Smooth muscle cell (in vitro differentiated cells): ENCODE results near the gene SRM. TPM values are rescaled to one million over a fixed set of nuclear protein-coding genes. Genes with fewer than 3 reads are reported as not detected.

ENCODE experiments used
- DNase-seq: peaks from one replicate; lab custom pipeline; 2025; ENCODE audit not compliant: unreplicated experiment; lab: John Stamatoyannopoulos, UW
- H2AFZ ChIP-seq: fragments of 200-600 bp; sonication (generic); 2 replicates; pipeline ENCODE4 v1.6.0; 2016; ENCODE audit warnings: antibody characterized with exemption, low read depth, mild to moderate bottlenecking
- H3F3A ChIP-seq: fragments of 200-600 bp; sonication (generic); 2 replicates; pipeline ENCODE4 v1.6.0; 2017; ENCODE audit warnings: antibody characterized with exemption, low read depth
- H3K27ac ChIP-seq: fragments of 200-600 bp; sonication (generic); 2 replicates; pipeline ENCODE4 v1.5.1; 2016; ENCODE audit warnings: low read depth, mild to moderate bottlenecking
- H3K27me3 ChIP-seq: fragments of 200-600 bp; sonication (generic); 2 replicates; pipeline ENCODE4 v1.6.1; 2016; ENCODE audit warnings: low read depth, mild to moderate bottlenecking
- H3K36me3 ChIP-seq: fragments of 200-600 bp; sonication (generic); 2 replicates; pipeline ENCODE4 v1.5.1; 2016; ENCODE audit warnings: low read depth
- H3K4me1 ChIP-seq: fragments of 200-600 bp; sonication (generic); 2 replicates; pipeline ENCODE4 v1.5.1; 2016; ENCODE audit warnings: low read depth
- H3K4me2 ChIP-seq: fragments of 200-600 bp; sonication (generic); 2 replicates; pipeline ENCODE4 v1.6.0; 2016; ENCODE audit warnings: mild to moderate bottlenecking
- H3K4me3 ChIP-seq: fragments of 200-600 bp; sonication (generic); 2 replicates; pipeline ENCODE4 v1.5.1; 2016; ENCODE audit warnings: mild to moderate bottlenecking
- H3K79me2 ChIP-seq: fragments of 200-600 bp; sonication (generic); 2 replicates; pipeline ENCODE4 v1.6.0; 2016; ENCODE audit warnings: low read depth, mild to moderate bottlenecking
- H3K9ac ChIP-seq: fragments of 200-600 bp; sonication (generic); 2 replicates; pipeline ENCODE4 v1.6.0; 2016; ENCODE audit warnings: low read depth
- H3K9me3 ChIP-seq: fragments of 200-600 bp; sonication (generic); replicated peaks from 2 replicates; pipeline ENCODE4 v1.5.1; 2016; ENCODE audit warnings: low read depth
- H4K20me1 ChIP-seq: fragments of 200-600 bp; sonication (generic); 2 replicates; pipeline ENCODE4 v1.6.0; 2016; ENCODE audit warnings: low read depth
- WGBS: methylation state at CpG from one replicate; pipeline ENCODE4 v1.1.7; 2016; ENCODE audit warnings: low lambda C conversion rate; 5-methylcytosine and 5-hydroxymethylcytosine counted together
- polyA plus RNA-seq: library from polyadenylated mRNA; unstranded; fragments of >200 nt; fragmentation: Nextera tagmentation; extraction: Ambion mirVana; gene quantifications from 2 replicates; pipeline ENCODE4 v1.2.1, GENCODE V29; 2016
- total RNA-seq: library from RNA; depleted of rRNA; stranded (reverse); fragments of >200 nt; gene quantifications from 2 replicates; pipeline ENCODE4 v1.2.3, GENCODE V29; 2014
- TF ChIP-seq, protein P1 (sequence below): fragments of 200-600 bp; sonication (generic); IDR thresholded peaks from 2 replicates; pipeline ENCODE4 v1.5.1; 2017; ENCODE audit warnings: borderline replicate concordance, mild to moderate bottlenecking, antibody characterized with exemption; ENCODE audit not compliant: insufficient read depth, poor library complexity, severe bottlenecking

SRM gene
- total and polyA plus RNA-seq, 2 experiments from 2014 or later, result 43.9 to 355 TPM

DNA sequence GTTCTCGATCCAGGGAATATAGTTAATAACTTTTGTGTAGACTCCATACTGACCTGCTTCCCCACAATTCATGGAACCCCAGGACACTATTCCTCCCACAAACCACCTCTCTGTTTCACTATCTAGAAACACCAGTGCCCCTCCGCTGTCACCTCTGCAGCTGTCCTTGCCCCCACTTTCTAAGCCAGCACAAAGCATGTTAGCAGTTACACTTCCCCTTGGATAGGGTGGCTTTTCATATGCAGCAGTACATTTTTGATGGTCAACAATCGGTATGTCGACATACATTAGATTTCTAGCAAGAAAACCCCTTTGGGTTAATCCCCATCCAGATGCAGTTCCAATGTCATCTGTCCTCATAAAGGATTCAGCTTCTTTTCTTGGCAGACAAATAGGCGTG, 32.9 kb downstream of the SRM start:
- H3K36me3 ChIP-seq, result peaks cover 26% of the 10 kb centered on the region
- H3K4me1 ChIP-seq, result no peaks in the 10 kb centered on the region
- H3K27me3 ChIP-seq, result no peaks in the 10 kb centered on the region
- peaks cover 57% of the 10 kb centered on the region for H4K20me1 ChIP-seq
- H3K4me3 ChIP-seq, result no peak overlapping the region
- H3F3A ChIP-seq, result peaks cover 5% of the 10 kb centered on the region
- DNase-seq, result no peak
- 99% methylated on average over 5 of the region's 5 CpGs for WGBS
- H3K4me2 ChIP-seq, result no peak overlapping the region
- TF ChIP-seq, protein P1, sequence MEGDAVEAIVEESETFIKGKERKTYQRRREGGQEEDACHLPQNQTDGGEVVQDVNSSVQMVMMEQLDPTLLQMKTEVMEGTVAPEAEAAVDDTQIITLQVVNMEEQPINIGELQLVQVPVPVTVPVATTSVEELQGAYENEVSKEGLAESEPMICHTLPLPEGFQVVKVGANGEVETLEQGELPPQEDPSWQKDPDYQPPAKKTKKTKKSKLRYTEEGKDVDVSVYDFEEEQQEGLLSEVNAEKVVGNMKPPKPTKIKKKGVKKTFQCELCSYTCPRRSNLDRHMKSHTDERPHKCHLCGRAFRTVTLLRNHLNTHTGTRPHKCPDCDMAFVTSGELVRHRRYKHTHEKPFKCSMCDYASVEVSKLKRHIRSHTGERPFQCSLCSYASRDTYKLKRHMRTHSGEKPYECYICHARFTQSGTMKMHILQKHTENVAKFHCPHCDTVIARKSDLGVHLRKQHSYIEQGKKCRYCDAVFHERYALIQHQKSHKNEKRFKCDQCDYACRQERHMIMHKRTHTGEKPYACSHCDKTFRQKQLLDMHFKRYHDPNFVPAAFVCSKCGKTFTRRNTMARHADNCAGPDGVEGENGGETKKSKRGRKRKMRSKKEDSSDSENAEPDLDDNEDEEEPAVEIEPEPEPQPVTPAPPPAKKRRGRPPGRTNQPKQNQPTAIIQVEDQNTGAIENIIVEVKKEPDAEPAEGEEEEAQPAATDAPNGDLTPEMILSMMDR, result no peak
- H3K9ac ChIP-seq, result no peak overlapping the region
- H2AFZ ChIP-seq, result no peak overlapping the region
- no peaks in the 10 kb centered on the region for H3K9me3 ChIP-seq
- peaks cover 2% of the 10 kb centered on the region for H3K79me2 ChIP-seq
- no peak overlapping the region for H3K27ac ChIP-seq

DNA sequence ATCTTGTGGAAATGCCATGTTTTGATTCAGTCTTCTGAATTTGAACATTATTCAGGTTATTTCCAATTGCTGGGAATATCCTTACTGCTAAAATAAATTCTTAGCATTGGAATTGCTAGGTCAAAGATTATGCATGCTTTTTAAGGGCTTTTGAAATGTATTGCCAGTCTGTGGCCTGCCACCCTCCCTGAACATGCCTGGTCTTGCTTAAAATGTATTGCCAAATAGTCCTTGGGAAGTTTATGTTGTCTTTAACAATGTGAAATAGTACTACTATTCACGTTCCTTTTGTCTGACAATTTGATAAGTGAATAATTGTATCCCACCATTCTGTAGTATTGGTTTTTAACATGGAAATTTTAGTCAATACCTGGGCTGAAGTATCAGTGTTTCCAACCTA, 33.8 kb downstream of the SRM start:
- TF ChIP-seq, protein P1, result no peak
- peak overlapping the region; percentile 42 for H3K27ac ChIP-seq
- no peak overlapping the region for H3K4me3 ChIP-seq
- no peak for DNase-seq
- H3K79me2 ChIP-seq, result peaks cover 10% of the 10 kb centered on the region
- peaks cover 35% of the 10 kb centered on the region for H3K36me3 ChIP-seq
- H3F3A ChIP-seq, result peaks cover 13% of the 10 kb centered on the region
- no peak overlapping the region for H2AFZ ChIP-seq
- no peaks in the 10 kb centered on the region for H3K9me3 ChIP-seq
- H3K4me2 ChIP-seq, result no peak overlapping the region
- H3K4me1 ChIP-seq, result no peaks in the 10 kb centered on the region
- no peaks in the 10 kb centered on the region for H3K27me3 ChIP-seq
- H3K9ac ChIP-seq, result no peak overlapping the region
- peaks cover 66% of the 10 kb centered on the region for H4K20me1 ChIP-seq
- 100% methylated on average over 1 of the region's 1 CpG for WGBS

DNA sequence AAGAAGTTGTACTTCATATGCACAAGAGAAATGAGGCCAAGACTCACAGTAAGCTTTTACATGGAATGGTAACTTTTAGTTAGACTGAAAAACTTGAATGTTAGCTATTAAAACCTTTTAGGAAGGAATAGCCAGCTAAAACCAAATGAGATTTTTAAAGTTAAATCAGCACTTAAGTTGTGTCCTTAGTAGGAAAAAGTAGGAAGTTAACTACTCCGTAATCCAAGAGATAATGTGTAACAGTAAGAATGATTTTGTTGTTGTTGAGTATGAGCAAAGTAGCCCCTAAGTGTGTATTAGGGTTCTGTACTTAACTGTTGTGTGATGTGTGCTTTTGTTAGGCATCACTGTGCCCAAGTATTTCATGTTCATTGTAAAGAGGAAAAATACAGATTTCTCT, 34.2 kb downstream of the SRM start:
- no peaks in the 10 kb centered on the region for H3K27me3 ChIP-seq

DNA sequence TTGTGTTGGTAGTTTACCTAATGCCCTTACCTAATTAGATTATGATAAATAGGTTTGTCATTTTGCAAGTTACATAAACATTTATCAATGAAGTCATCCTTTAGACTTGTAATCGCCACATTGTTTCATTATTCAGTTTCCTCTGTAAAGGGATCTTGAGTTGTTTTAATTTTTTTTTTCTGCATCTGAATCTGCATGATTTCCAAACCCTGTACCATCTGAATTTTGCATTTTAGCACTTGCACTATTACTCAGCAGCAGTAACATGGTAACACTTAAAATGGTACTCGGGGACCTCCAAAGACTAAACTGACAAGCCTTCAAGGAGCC, 35.0 kb downstream of the SRM start:
- Histone ChIP-seq H3K27ac (peak overlapping the region; percentile 14), H3K4me3 (no peak overlapping the region), H3K4me2 (no peak overlapping the region), H3F3A (peaks cover 13% of the 10 kb centered on the region), H3K27me3 (no peaks in the 10 kb centered on the region), H3K9ac (no peak overlapping the region), H2AFZ (no peak overlapping the region), H4K20me1 (peaks cover 78% of the 10 kb centered on the region), H3K9me3 (no peaks in the 10 kb centered on the region), H3K4me1 (no peaks in the 10 kb centered on the region), H3K79me2 (peaks cover 12% of the 10 kb centered on the region), H3K36me3 (peaks cover 46% of the 10 kb centered on the region)
- 91% methylated on average over 2 of the region's 2 CpGs for WGBS
- no peak for DNase-seq
- TF ChIP-seq, protein P1, result no peak

More for the DNA sequence above, 34.2 kb downstream of the SRM start:
- peak overlapping the region; percentile 42 for H3K27ac ChIP-seq
- no peaks in the 10 kb centered on the region for H3K9me3 ChIP-seq
- TF ChIP-seq, protein P1, result no peak
- H2AFZ ChIP-seq, result no peak overlapping the region
- H4K20me1 ChIP-seq, result peaks cover 70% of the 10 kb centered on the region
- H3K4me1 ChIP-seq, result no peaks in the 10 kb centered on the region
- no peak overlapping the region for H3K9ac ChIP-seq
- H3K4me3 ChIP-seq, result no peak overlapping the region
- H3F3A ChIP-seq, result peaks cover 13% of the 10 kb centered on the region
- H3K79me2 ChIP-seq, result peaks cover 12% of the 10 kb centered on the region
- no peak for DNase-seq
- WGBS, result 100% methylated on average over 1 of the region's 1 CpG
- no peak overlapping the region for H3K4me2 ChIP-seq
- peaks cover 38% of the 10 kb centered on the region for H3K36me3 ChIP-seq
